Activated naive CD4-positive, alpha-beta T cell treated with anti-CD3 and anti-CD28 coated beads, Interleukin-2, amount 10 ng/mL, durations not matched to agents 7 days and 5 days (primary cell): ENCODE measurements around the gene SOX21.

Experiments used
- CTCF ChIA-PET: fragments of 350-600 bp; sonication (Branson Sonifier 250); formaldehyde crosslinking; loops from one replicate; lab custom pipeline; 2021; ENCODE audit warnings: antibody characterized with exemption; lab: Charles Lee
- DNase-seq: peaks from one replicate; pipeline ENCODE4 v3.0.0-alpha.2; 2020
- H3K27ac Mint-ChIP-seq: one replicate; pipeline ENCODE4 v1.8.0; 2021; ENCODE audit warnings: mild to moderate bottlenecking, moderate library complexity, mixed read lengths
- H3K27me3 Mint-ChIP-seq: one replicate; pipeline ENCODE4 v1.8.0; 2021; ENCODE audit warnings: mild to moderate bottlenecking, mixed read lengths
- H3K36me3 Mint-ChIP-seq: one replicate; pipeline ENCODE4 v1.8.0; 2021; ENCODE audit warnings: mixed read lengths
- H3K4me1 Mint-ChIP-seq: one replicate; pipeline ENCODE4 v1.8.0; 2021; ENCODE audit warnings: mixed read lengths
- H3K4me3 Mint-ChIP-seq: one replicate; pipeline ENCODE4 v1.8.0; 2021; ENCODE audit warnings: mild to moderate bottlenecking, moderate library complexity, mixed read lengths
- H3K9me3 Mint-ChIP-seq: one replicate; pipeline ENCODE4 v1.8.0; 2021; ENCODE audit warnings: mixed read lengths

SOX21 gene

DNA sequence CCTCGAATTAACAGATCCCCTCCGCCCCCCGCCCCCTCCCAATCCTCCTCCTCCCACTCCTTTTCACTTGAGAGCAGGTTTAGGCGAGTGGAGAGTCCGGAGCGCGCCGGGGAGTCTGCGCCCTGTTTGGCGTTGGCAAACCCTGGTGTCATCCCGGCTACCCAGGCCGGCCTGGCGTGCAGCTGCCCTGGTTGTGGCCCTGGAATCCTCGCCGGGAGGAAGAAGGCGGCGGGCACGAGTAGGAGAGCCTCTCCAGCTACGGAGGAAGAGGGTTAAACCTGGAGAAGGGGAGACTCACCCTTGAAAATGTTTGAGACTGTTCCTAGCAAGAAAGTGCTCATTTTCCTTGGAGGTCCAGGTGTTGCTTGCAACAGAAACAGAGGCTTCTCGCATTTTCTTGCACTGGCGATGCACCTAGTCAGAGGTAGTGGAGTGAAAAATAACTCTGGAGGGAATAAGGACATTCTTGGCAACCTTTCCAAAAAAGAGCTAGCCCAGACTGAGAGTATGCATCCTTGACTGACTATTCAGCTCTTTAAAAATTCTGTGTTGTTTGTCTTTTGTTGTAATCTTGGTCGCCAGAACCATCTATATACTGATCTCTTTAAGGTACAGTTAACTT, 1.3 kb upstream of the SOX21 start:
- CTCF ChIA-PET: no interaction called here
- H3K27ac Mint-ChIP-seq: no peak overlapping the region
- H3K4me1 Mint-ChIP-seq: peaks cover 15% of the 10 kb centered on the region
- H3K9me3 Mint-ChIP-seq: no peaks in the 10 kb centered on the region
- H3K36me3 Mint-ChIP-seq: no peaks in the 10 kb centered on the region
- DNase-seq: no peak
- peaks cover 78% of the 10 kb centered on the region for H3K27me3 Mint-ChIP-seq
- H3K4me3 Mint-ChIP-seq: no peak overlapping the region

DNA sequence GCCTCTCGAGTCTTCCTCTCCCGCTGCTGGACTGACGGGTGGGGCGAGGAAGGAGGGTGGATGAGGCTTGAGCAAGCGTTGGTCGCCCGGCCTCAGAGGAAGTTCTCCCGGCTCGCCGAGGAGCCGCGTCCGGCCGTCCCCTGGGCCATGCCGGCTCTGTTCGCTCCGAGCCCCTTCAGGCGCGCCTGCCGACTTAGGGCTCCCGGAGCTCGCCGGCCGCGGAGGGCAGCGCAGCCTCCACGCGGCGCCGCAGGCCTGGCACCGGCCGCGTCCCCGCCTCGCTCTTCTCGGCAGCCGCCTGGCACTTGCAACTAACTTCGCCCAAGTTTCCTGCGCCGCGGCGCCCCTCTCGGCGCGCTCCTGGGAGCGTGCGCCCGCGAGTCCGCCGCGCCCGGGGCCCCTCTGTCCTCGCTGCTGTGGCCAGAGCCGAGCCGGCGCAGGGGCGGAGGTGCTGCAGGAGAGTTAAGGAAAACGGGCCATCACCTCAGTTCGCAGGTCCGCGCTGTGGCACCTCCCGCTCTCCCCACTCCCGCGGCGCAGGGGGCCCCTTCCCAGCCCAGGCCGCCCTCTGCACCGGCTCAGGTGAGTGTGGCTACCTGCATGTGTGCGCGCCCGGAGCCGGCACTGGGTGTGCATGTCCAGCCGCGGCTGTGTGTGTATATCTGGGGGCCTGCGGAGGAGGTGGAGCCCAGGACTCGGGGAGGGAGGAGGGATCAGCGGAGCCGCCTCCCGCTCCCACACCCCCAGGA, 641 bp upstream of the SOX21 start:
- H3K36me3 Mint-ChIP-seq: no peaks in the 10 kb centered on the region
- CTCF ChIA-PET: no interaction called here
- DNase-seq: no peak
- H3K4me3 Mint-ChIP-seq: peak overlapping the region; percentile 47
- H3K9me3 Mint-ChIP-seq: no peaks in the 10 kb centered on the region
- H3K27ac Mint-ChIP-seq: no peak overlapping the region
- peaks cover 83% of the 10 kb centered on the region for H3K27me3 Mint-ChIP-seq
- peaks cover 15% of the 10 kb centered on the region for H3K4me1 Mint-ChIP-seq

DNA sequence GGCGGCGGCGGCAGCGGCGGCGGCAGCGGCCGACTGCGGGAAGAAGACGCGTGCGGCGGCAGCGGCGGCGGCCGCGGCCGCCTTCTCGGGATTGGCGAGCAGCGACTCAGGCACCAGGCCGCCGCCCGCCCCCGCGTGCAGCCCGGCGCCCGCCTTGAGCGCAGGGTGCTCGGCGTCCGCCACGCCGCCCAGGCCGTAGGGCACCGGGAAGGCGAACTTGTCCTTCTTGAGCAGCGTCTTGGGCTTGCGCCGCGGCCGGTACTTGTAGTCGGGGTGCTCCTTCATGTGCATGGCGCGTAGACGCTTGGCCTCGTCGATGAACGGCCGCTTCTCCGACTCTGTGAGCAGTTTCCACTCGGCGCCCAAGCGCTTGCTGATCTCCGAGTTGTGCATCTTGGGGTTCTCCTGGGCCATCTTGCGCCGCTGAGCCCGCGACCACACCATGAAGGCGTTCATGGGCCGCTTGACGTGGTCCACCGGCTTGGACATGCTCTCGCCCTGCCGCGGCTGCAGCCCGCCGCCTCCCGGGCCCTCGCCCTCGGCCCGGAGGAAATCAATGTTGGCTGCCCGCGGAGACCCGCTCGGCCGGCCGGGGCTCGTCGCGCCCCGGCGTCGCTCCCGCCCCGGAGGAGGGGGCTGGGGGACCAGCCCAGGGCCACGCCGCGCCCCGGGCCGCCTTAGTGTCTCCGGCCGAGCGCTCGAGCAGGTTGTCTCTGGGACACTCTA, 621 bp downstream of the SOX21 start:
- Mint-ChIP-seq H3K4me3 (peak overlapping the region; percentile 47), H3K27me3 (peaks cover 83% of the 10 kb centered on the region), H3K4me1 (peaks cover 21% of the 10 kb centered on the region), H3K9me3 (no peaks in the 10 kb centered on the region), H3K27ac (no peak overlapping the region), H3K36me3 (no peaks in the 10 kb centered on the region)
- peak; percentile 34 for DNase-seq
- CTCF ChIA-PET: no interaction called here

DNA sequence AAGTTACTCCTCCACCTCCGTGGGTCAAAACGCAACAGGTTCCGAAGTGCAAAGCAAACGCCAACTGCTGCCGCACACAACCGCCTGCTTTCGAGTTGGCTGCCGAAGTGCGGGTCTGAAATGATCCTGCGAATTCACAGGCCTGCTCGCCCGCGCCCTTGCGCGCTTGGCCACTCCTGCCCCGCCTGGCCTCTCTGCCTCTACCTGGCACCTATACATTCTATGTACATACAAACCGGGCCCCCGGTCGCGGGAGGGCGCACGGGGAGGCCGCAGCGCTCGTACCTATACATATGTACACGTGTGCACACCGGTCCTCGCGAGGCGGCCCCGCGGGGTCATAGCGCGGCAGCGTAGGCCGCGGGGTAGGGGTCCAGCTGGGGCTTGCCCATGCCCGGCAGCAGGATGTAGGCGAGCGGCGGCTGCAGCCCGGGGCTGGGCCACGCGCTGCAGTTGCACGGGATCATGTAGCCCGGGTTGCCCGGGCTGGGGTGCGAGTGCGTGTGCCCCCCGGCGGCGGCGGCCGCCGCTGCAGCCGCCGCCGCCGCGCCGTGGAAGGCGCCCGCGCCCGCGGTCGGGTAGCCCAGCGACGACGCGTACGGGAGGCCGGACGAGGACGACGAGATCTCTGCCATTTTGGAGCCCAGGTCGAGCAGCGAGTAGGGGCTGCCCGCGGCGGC, 1.3 kb downstream of the SOX21 start:
- H3K4me3 Mint-ChIP-seq: peak overlapping the region; percentile 36
- H3K9me3 Mint-ChIP-seq: no peaks in the 10 kb centered on the region
- H3K4me1 Mint-ChIP-seq: peaks cover 21% of the 10 kb centered on the region
- no peaks in the 10 kb centered on the region for H3K36me3 Mint-ChIP-seq
- H3K27me3 Mint-ChIP-seq: peaks cover 83% of the 10 kb centered on the region
- peak; percentile 34 for DNase-seq
- H3K27ac Mint-ChIP-seq: no peak overlapping the region
- CTCF ChIA-PET: no interaction called here

DNA sequence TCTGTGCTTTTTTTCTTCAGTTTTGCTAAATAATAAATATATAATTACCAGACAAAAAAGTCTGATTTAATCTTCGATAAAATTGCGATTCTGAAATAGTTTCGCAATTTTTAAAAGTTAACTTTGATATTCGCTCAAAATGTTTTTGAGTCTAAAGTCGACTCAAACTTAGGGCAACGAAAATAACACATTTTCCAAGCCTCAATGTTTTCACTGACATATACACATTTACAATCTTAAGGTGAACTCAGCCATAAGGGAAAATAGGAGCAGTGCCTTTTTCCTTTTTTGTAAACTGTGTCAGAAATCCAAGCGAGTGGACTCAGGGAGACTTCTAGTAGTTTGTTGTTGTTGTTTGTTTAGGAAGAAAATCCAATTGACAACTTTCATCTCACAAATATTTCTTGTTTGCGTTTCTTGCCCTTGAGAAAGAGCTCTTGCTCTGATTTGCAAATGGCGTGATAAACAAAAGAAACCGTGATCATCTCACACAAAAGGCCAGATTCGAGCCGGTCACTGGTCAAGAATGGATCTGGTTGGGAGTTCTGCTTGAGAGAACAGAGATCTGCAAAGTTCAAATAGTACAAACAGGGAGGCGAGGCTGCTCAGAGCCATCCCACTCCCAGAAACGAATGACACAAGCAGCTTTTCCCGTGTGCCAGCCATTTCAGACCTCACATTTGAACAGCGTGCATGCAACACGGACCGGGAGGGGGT, 2.1 kb downstream of the SOX21 start:
- Mint-ChIP-seq H3K9me3 (no peaks in the 10 kb centered on the region), H3K27me3 (peaks cover 87% of the 10 kb centered on the region), H3K36me3 (no peaks in the 10 kb centered on the region), H3K4me3 (peak overlapping the region; percentile 36), H3K27ac (peak overlapping the region; percentile 55), H3K4me1 (peaks cover 21% of the 10 kb centered on the region)
- CTCF ChIA-PET: no interaction called here
- no peak for DNase-seq

DNA sequence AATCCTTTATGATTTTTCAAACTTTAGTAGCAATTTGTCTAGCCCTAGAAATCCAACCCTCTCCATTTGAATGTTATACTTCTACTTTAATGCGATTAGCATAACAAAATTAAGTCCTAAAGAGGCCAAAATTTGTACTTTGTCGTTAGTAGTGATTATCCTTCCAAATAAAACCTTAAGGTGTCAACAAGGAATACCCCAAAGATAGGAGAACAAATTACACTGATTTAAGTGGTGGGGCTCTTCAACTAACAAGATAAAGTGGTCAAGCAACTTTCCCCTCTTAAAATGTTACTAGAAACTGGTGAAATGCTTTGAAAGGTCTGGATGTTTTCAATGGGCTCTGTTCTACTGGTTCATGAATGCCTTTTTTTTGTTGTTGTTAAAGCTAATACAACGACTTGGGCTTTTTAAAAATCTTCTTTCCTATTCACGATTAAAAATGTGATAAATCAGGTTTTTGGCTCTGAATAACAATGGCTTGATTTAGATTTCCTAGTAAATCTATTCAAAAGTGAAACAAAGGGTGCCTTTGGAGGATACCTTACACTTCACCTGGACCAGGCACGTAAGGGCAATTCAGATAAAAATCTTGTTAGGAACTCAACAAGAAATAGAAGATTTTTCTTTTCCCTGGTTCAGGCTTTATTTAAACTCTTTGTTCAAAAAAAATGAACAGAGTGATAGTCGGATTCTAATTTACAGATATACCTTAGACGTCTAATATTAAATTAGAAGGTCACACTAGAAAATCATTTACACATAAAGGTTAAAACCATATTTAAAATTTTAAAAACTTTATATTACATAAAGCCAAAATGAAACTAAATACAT, 3.1 kb downstream of the SOX21 start:
- peaks cover 21% of the 10 kb centered on the region for H3K4me1 Mint-ChIP-seq
- no peaks in the 10 kb centered on the region for H3K9me3 Mint-ChIP-seq
- CTCF ChIA-PET: no interaction called here
- no peak overlapping the region for H3K4me3 Mint-ChIP-seq
- DNase-seq: no peak
- no peak overlapping the region for H3K27ac Mint-ChIP-seq
- H3K36me3 Mint-ChIP-seq: no peaks in the 10 kb centered on the region
- peaks cover 94% of the 10 kb centered on the region for H3K27me3 Mint-ChIP-seq

DNA sequence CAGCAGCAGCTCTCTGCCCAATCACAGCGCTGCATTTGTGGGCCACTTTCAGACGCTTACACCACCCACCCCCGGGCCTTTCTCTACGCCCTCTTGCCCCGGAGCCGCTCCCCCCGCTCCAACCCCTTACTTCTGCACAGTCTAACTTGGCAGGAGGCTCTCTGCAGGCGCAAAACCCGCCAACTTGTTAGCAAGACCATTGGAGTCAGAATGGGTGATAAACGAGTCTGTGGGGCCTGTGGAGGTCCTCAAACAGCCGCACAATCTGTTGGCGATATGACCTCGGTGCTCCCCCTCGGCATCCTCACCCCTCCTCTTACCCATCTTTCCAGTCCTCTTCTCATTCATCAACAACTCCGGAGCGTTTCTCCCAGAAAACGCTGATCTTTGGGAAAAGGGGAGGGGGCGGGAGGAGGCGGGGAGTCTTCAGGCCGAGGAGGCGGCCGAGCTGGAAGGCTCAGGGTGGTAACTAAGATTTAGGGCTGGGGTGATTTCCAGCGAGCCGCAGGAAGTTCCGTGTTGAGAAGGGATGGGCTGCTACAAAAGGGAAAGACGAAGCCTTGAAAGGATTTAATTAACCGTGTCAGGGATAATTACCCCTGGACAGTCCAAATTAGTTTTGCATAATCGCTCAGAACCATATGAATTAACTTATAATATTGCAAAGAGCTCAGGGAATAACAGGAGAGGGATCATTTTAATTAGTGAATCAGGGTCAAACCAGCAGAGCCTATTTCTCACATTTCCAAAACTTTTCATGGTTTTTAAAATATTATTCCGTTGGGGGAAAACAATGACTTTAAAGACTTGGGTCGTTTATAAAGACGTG, 4.1 kb downstream of the SOX21 start:
- Mint-ChIP-seq H3K9me3 (no peaks in the 10 kb centered on the region), H3K27ac (no peak overlapping the region), H3K4me3 (no peak overlapping the region), H3K27me3 (peaks cover 94% of the 10 kb centered on the region), H3K36me3 (peaks cover 4% of the 10 kb centered on the region), H3K4me1 (peaks cover 21% of the 10 kb centered on the region)
- CTCF ChIA-PET: no interaction called here
- DNase-seq: no peak

DNA sequence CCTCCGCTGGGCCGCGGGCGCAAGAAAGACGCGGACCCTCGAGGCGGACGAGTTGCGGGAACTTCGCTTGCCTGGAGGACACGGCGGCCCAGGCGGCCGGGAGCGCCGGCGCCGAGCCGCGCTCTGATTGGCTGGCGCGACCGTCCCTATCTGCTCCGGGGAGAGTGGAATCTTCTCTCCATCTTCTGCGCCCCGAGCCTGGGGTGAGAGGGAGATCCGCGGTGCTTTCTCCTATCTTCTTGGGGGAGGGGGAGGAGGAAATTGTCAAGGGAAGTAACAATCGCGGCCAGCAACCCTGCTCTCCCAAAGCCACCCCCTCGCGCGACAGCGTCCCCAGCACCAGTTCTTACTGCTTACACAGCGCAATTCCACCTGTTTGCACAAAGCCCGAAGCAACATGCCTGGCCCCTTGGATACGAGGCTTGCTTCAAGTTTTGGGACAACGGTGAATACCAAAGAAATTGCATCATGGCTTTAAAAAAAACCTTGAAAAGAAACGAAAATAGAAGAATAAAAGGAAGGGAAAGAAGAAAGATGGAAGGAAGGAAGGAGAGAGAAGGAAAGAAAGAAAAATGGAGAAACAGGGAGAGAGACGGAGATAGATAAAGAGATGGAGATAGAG, 4.8 kb downstream of the SOX21 start:
- Mint-ChIP-seq H3K27me3 (peaks cover 94% of the 10 kb centered on the region), H3K4me1 (peaks cover 21% of the 10 kb centered on the region), H3K4me3 (no peak overlapping the region), H3K9me3 (no peaks in the 10 kb centered on the region), H3K36me3 (peaks cover 4% of the 10 kb centered on the region), H3K27ac (peak overlapping the region; percentile 56)
- CTCF ChIA-PET: no interaction called here
- no peak for DNase-seq

DNA sequence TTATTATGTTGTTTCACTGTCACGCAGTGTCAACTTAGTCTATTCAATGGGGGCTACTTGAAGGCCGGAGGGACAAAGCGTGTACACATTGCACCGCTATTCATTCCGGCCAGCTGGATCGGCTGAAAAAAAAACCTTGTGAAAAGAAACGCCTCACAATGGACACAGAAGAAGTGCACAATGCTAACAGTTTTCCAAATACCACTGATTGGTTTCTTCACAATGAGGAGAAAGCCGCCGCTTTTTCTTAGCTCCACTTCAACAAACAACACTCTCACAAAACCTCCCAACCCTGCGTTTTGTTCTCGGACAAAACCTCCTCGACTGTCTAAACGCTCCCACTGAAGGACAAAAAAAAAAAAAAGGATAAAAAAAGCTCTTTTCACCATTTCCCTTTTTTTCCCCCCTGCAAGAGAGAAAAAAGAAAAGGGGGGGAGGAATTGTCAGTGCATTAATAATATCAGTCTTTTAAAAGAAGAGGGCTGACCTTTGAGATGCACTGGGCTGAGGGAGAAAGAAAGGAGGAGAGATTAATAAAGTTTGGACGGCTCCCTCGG, 5.4 kb downstream of the SOX21 start:
- no peak for DNase-seq
- CTCF ChIA-PET: no interaction called here
- H3K27ac Mint-ChIP-seq: no peak overlapping the region
- peaks cover 17% of the 10 kb centered on the region for H3K4me1 Mint-ChIP-seq
- peaks cover 94% of the 10 kb centered on the region for H3K27me3 Mint-ChIP-seq
- no peak overlapping the region for H3K4me3 Mint-ChIP-seq
- peaks cover 4% of the 10 kb centered on the region for H3K36me3 Mint-ChIP-seq
- H3K9me3 Mint-ChIP-seq: no peaks in the 10 kb centered on the region

DNA sequence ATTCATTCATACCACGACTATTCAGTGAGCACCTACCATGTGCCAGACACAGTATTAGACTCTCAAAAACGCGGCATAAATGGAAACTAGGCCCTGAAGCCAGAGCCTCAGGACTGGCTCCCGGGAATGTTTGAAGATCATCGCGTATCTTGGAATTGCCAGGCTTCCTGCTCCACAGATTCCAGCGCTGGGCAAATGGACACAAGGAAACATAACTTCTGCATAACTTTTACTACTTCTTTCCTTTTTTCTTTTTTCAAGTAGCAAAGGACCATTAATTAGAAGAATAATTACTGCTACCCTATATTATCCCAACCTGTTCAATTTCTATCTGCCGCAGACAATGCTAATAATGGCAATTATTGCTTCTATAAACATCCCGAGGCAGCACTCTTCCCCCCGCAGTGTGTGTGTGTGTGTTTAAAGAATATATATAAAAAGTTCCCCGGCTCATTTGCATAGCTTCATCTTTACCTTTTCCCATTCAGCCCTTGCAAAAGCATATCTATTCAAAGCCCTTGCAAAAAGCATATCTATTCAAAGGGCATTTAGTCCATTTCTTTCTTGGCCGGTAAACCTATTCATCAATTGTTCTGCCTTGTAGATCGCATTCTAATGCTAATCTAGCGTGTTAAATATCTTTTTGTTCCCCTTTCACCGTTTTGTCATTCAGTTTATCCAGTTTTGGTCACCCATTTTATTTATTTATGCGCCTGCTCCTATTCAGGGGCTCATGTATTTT, 6.1 kb downstream of the SOX21 start:
- Mint-ChIP-seq H3K4me3 (no peak overlapping the region), H3K27me3 (peaks cover 94% of the 10 kb centered on the region), H3K36me3 (peaks cover 4% of the 10 kb centered on the region), H3K9me3 (no peaks in the 10 kb centered on the region), H3K27ac (no peak overlapping the region), H3K4me1 (peaks cover 17% of the 10 kb centered on the region)
- DNase-seq: no peak
- CTCF ChIA-PET: no interaction called here

DNA sequence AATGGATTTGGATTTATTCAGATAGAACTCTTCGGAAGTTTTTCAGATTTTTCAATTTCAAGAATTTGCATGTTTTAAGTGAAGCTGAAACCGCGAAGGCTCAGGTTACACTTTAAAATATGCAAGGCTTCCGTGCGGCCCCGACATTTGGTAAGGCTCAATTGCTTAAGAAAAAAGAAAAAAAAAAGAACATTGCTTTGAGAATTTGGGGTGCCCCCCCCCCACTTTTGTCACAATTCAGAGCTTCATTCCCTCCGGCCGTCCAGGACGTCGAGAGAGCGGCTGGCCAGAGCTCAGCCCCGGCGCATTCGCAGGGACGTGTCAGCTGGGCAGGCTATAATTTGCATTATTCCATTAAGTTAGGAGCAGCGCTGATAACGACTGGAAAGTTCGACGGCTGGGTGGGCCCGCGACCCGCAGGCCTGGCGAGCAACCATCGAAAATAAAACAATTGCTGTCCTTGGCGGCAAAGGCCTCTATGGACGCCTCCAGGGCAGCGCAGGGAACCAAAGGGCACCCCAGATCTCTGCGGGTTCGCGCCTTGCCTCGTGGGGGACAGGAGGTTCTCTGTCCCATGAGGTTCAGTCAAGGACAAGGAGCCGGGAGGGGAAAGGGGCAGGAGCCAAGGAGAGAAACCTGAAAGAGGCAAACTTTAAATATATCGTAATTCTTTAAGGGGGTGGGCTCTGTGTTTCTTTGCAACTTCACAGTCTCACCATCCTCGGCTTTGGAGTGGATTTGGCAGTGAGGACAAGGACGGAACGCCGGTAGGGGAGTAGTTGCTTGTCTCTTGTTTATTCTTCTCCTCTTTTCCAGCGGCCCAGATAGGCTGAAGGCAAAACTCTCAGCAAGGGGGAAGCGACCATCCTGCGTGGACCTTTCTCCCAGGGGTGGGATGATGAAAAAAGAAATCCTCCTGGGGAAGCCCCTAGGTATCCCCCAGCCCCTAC, 7.0 kb downstream of the SOX21 start:
- DNase-seq: no peak
- Mint-ChIP-seq H3K27me3 (peaks cover 94% of the 10 kb centered on the region), H3K36me3 (peaks cover 4% of the 10 kb centered on the region), H3K27ac (peak overlapping the region; percentile 52), H3K9me3 (no peaks in the 10 kb centered on the region), H3K4me3 (no peak overlapping the region), H3K4me1 (peaks cover 10% of the 10 kb centered on the region)
- CTCF ChIA-PET: interaction anchor here (0.9 kb wide), 1 partner anchor 10 kb away, joined by 3 read pairs; no protein-coding TSS in a partner anchor
